Suprapubic skin (tissue), 4 donors: ENCODE measurements around the gene MEAK7. TPM values are rescaled to one million over a fixed set of nuclear protein-coding genes. Genes with fewer than 3 reads are reported as not detected.

Experiments
- DNase-seq, 2 donors: peaks; one replicate each; pipeline ENCODE4 v3.0.0-alpha.2; 2019; ENCODE audit warnings: low spot score in 2 of 2
- H3K27ac ChIP-seq: fragments of 200-600 bp; sonication (generic); one replicate; pipeline ENCODE4 v1.5.1; 2019
- H3K27me3 ChIP-seq: fragments of 200-600 bp; sonication (generic); one replicate; pipeline ENCODE4 v1.5.1; 2019
- H3K36me3 ChIP-seq: fragments of 200-600 bp; sonication (generic); one replicate; pipeline ENCODE4 v1.5.1; 2019
- H3K4me1 ChIP-seq: fragments of 200-600 bp; sonication (generic); one replicate; pipeline ENCODE4 v1.5.1; 2019
- H3K4me3 ChIP-seq: fragments of 200-600 bp; sonication (generic); one replicate; pipeline ENCODE4 v1.5.1; 2019; ENCODE audit warnings: mild to moderate bottlenecking
- H3K9me3 ChIP-seq: fragments of 200-600 bp; sonication (generic); one replicate; pipeline ENCODE4 v1.5.1; 2019
- EP300 ChIP-seq: sonication (generic); formaldehyde crosslinking; IDR thresholded peaks from one replicate; pipeline ENCODE4 v1.6.1; 2017; ENCODE audit warnings: antibody characterized with exemption
- POLR2A ChIP-seq, 2 donors: fragments of 450-650 bp; IDR thresholded peaks; one replicate each; pipeline ENCODE4 v1.6.1; 2017; ENCODE audit warnings: antibody characterized with exemption in 2 of 2, mild to moderate bottlenecking in 2 of 2, moderate library complexity in 2 of 2
- POLR2AphosphoS5 ChIP-seq, 3 donors: sonication (generic); formaldehyde crosslinking; IDR thresholded peaks; one replicate each; pipeline ENCODE4 v1.6.1; 2017; ENCODE audit warnings: antibody characterized with exemption in 3 of 3
- WGBS: methylation state at CpG from one replicate; pipeline ENCODE4 v1.1.5; 2018; 5-methylcytosine and 5-hydroxymethylcytosine counted together
- total RNA-seq, 4 donors: library from RNA; depleted of rRNA; stranded (reverse); fragments of >200 nt; gene quantifications; one replicate each; pipeline ENCODE4 v1.1.0, GENCODE V29; 2016
- TF ChIP-seq, protein P1 (sequence below), 2 donors: fragments of 200-600 bp in 1 of 2; fragments of 450-650 bp in 1 of 2; sonication (generic) in 1 of 2; IDR thresholded peaks; one replicate each; pipeline ENCODE4 v1.5.1; 2016 to 2019; ENCODE audit warnings: antibody characterized with exemption in 2 of 2, mild to moderate bottlenecking in 1 of 2, moderate library complexity in 1 of 2

The MEAK7 gene
- total RNA-seq, 4 donors from 2014 or later: 9.2 to 17.9 (median 13.6) TPM

GRCh38 chr16:84486551-84487235, 17.8 kb downstream of the MEAK7 start:
- peak in 1 of 2 donors; percentile 64 for DNase-seq

GRCh38 chr16:84486126-84486525, 18.3 kb downstream of the MEAK7 start:
- no peak for DNase-seq
- peaks cover 3% of the 10 kb centered on the region for H3K4me1 ChIP-seq
- no peaks in the 10 kb centered on the region for H3K9me3 ChIP-seq
- no peak overlapping the region for H3K4me3 ChIP-seq
- 84% methylated on average over 14 of the region's 14 CpGs for WGBS
- TF ChIP-seq EP300: no peak
- no peak for TF ChIP-seq POLR2A (IDR thresholded peaks at IDR 0.05)
- TF ChIP-seq, protein P1, sequence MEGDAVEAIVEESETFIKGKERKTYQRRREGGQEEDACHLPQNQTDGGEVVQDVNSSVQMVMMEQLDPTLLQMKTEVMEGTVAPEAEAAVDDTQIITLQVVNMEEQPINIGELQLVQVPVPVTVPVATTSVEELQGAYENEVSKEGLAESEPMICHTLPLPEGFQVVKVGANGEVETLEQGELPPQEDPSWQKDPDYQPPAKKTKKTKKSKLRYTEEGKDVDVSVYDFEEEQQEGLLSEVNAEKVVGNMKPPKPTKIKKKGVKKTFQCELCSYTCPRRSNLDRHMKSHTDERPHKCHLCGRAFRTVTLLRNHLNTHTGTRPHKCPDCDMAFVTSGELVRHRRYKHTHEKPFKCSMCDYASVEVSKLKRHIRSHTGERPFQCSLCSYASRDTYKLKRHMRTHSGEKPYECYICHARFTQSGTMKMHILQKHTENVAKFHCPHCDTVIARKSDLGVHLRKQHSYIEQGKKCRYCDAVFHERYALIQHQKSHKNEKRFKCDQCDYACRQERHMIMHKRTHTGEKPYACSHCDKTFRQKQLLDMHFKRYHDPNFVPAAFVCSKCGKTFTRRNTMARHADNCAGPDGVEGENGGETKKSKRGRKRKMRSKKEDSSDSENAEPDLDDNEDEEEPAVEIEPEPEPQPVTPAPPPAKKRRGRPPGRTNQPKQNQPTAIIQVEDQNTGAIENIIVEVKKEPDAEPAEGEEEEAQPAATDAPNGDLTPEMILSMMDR (IDR thresholded peaks at IDR 0.05): no peak
- no peak for TF ChIP-seq POLR2AphosphoS5 (IDR thresholded peaks at IDR 0.05)
- H3K27me3 ChIP-seq: no peaks in the 10 kb centered on the region
- peaks cover 82% of the 10 kb centered on the region for H3K36me3 ChIP-seq
- H3K27ac ChIP-seq: no peak overlapping the region

More at GRCh38 chr16:84486551-84487235, 17.8 kb downstream of the MEAK7 start:
- TF ChIP-seq POLR2AphosphoS5 (IDR thresholded peaks at IDR 0.05) (no peak), POLR2A (IDR thresholded peaks at IDR 0.05) (no peak), EP300 (no peak)
- TF ChIP-seq, protein P1 (IDR thresholded peaks at IDR 0.05): no peak
- Histone ChIP-seq H3K27ac (no peak overlapping the region), H3K4me3 (no peak overlapping the region), H3K36me3 (peaks cover 77% of the 10 kb centered on the region), H3K27me3 (no peaks in the 10 kb centered on the region), H3K4me1 (peaks cover 3% of the 10 kb centered on the region), H3K9me3 (no peaks in the 10 kb centered on the region)
- 94% methylated on average over 11 of the region's 17 CpGs for WGBS

DNA sequence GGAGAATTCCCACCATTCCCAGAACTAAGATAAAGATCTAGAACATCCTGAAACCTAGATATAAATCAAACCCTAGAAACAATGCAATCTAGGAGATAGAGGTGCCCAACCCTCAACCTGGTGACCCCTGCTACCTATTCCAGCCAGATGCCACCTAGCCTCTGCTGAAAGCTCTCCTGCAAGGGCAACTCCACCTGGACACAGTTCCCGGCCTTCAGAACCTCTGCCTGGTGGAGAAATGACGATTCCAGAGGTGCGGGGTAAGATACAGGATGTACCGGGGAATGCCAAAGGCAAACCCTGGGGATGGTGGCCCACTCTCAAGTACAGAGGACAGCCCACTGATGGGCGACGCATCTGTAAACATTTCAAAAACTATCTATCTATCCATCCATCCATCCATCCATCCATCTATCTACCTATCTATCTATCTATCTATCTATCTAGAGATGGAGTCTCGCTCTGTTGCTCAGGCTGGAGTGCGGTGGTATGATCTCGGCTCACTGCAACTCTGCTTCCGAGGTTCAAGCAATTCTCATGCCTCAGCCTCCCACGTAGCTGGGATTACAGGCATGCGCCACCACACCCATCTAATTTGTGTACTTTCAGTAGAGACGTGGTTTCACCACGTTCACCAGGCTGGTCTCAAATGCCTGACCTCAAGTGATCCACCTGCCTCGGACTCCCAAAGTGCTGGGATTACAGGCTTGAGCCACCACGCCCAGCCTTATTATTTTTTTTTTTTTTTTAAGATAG, 19.0 kb downstream of the MEAK7 start:
- DNase-seq: peak in 1 of 2 donors; percentile 59
- Histone ChIP-seq H3K4me1 (peaks cover 3% of the 10 kb centered on the region), H3K9me3 (no peaks in the 10 kb centered on the region), H3K36me3 (peaks cover 89% of the 10 kb centered on the region), H3K4me3 (no peak overlapping the region), H3K27ac (no peak overlapping the region), H3K27me3 (no peaks in the 10 kb centered on the region)
- 93% methylated on average over 16 of the region's 16 CpGs for WGBS
- no peak for TF ChIP-seq EP300
- TF ChIP-seq POLR2AphosphoS5 (IDR thresholded peaks at IDR 0.05): no peak
- TF ChIP-seq POLR2A (IDR thresholded peaks at IDR 0.05): no peak
- TF ChIP-seq, protein P1 (IDR thresholded peaks at IDR 0.05): no peak

DNA sequence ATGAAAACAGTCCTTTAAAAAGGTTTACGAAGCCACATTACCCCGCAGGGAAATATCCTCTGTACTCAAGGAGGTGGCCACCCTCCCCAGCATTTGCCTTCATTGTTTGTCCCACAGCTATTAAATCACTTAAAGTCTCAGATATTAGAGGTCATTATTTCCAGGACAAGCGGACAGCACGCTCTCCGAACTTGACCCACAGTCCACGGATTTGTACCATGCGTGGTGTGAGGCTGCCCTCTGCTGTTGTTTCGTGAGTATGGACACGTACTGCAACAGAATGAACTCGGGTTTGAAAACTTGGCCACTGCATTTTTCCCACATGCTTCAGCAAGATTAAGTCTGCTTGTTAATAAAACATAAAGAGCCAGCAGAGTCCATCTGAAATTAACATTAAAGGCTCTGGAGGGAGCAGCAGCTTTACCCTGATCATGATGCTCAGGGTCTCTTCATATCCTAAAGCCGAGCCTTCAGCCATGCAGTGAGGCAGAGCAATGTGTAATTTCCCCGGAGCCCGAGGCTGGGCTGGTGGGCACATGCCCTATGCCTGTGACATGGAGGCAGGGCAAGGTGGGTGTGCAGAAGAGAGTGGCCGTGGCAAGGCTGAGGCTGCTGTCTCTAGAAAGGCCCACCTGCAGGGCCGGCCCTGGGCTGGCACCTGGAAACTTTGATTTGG, 19.7 kb downstream of the MEAK7 start:
- Histone ChIP-seq H3K36me3 (peaks cover 93% of the 10 kb centered on the region), H3K4me1 (peaks cover 3% of the 10 kb centered on the region), H3K27ac (no peak overlapping the region), H3K27me3 (no peaks in the 10 kb centered on the region), H3K9me3 (no peaks in the 10 kb centered on the region), H3K4me3 (no peak overlapping the region)
- TF ChIP-seq, protein P1 (IDR thresholded peaks at IDR 0.05): peak; percentile 49 to 57
- TF ChIP-seq POLR2A (IDR thresholded peaks at IDR 0.05): no peak
- WGBS: 54% methylated on average over 12 of the region's 15 CpGs
- peak in 1 of 2 donors; percentile 71 for DNase-seq
